Measurements from ENCODE around the gene RHBDF2. TPM values are rescaled to one million over a fixed set of nuclear protein-coding genes. Genes with fewer than 3 reads are reported as not detected.

The RHBDF2 gene
- total RNA-seq, 1 experiment from 2014 or later, result 19.7 TPM

DNA sequence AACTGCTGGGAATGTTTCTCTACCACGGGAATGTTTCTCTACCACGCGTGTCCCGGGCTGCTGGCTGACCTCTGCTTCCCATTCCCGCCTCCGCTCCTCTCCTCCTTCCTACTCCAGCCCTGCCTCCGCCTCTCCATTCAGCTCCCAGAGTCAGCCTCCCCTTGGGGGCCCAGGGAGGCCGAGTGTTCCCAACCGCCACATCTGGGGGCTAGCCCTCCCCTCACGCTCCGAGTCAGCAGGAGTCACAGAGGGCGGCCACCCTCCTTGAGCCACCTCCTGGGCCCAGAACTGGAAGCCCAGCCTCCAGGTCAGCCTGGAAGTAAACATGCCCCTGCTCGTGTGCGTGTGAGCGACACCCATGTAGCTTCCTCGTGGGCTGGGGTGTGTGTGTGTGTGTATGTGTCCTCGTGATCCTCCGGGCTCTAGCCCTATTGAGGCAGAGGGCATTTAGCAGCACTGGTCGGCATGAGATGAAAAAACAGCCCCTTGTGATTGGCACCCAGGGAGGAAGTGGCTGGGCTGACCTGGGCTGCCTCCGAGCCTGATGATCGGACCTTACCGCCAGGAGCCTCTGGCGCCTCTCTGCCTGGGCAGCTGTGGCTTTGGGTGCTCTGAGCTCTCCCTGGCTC is 29.0 kb upstream of the RHBDF2 start:
- no peaks in the 10 kb centered on the region for H4K20me1 ChIP-seq (ENCODE audit: control insufficient read depth, insufficient read depth, insufficient read length)
- no CpG with 5 or more reads among the region's 23 CpGs for WGBS (ENCODE audit: extremely low coverage, insufficient read length, low lambda C conversion rate)
- no peaks in the 10 kb centered on the region for H3K9me3 Mint-ChIP-seq
- no peak overlapping the region for H2BK20ac ChIP-seq (ENCODE audit: low read depth, low read length, poor library complexity, severe bottlenecking)
- peaks cover 25% of the 10 kb centered on the region for H3K27me3 Mint-ChIP-seq (ENCODE audit: low read depth)
- no peak overlapping the region for H3K4me2 ChIP-seq (ENCODE audit: insufficient read depth, insufficient read length, low read length)
- no peak overlapping the region for H3K23ac ChIP-seq (ENCODE audit: insufficient read length, low read depth, low read length)
- no peak overlapping the region for H3T11ph ChIP-seq (ENCODE audit: low read length)
- H3K23me2 ChIP-seq (ENCODE audit: insufficient read length, low read depth, low read length, poor library complexity, severe bottlenecking), result no peaks in the 10 kb centered on the region
- no peak overlapping the region for H2BK12ac ChIP-seq (ENCODE audit: insufficient read length, low read depth, low read length)
- no peak overlapping the region for H2BK120ac ChIP-seq (ENCODE audit: low read depth, low read length, poor library complexity, severe bottlenecking)
- no peak overlapping the region for H3K18ac ChIP-seq (ENCODE audit: insufficient read length, low read depth, low read length)
- no peaks in the 10 kb centered on the region; the same call in 1 of the 2 replicates for H3K27me3 ChIP-seq (ENCODE audit: insufficient read depth, low read length)
- H4K91ac ChIP-seq (ENCODE audit: insufficient read length, low read depth, low read length), result no peak overlapping the region
- no peak overlapping the region for H2AFZ ChIP-seq (ENCODE audit: low read length)
- H3K4ac ChIP-seq (ENCODE audit: low read depth, low read length), result no peak overlapping the region
- H3K14ac ChIP-seq (ENCODE audit: insufficient read depth, low read length), result peak overlapping the region; percentile 45; the same call in 1 of the 2 replicates
- H3K4me1 ChIP-seq (ENCODE audit: insufficient read depth, low read length), result peaks cover 4% of the 10 kb centered on the region; the same call in 1 of the 2 replicates
- no peak overlapping the region for H2BK15ac ChIP-seq (ENCODE audit: low read depth, low read length)
- H3K79me1 ChIP-seq (ENCODE audit: insufficient read depth, low read depth, low read length, poor library complexity, severe bottlenecking), result no peaks in the 10 kb centered on the region
- H3K27ac ChIP-seq (ENCODE audit: insufficient read length, low read depth, low read length), result no peak overlapping the region
- no peaks in the 10 kb centered on the region for H3K9me3 ChIP-seq (ENCODE audit: control insufficient read depth, low read depth, low read length)
- H3K4me1 Mint-ChIP-seq, result peaks cover 16 to 32% of the 10 kb centered on the region in 2 experiments
- no peaks in the 10 kb centered on the region for H3K36me3 Mint-ChIP-seq (ENCODE audit: insufficient read depth in 1 of 3, low read depth in 3 of 3)
- H2BK5ac ChIP-seq (ENCODE audit: insufficient read length, low read length), result no peak overlapping the region
- H3K27ac Mint-ChIP-seq, result peak overlapping the region in 1 of 3 experiments; percentile 27; a peak in 2 of 7 replicates
- no peak overlapping the region for H3K56ac ChIP-seq (ENCODE audit: insufficient read length, low read depth, low read length)
- TF ChIP-seq, protein P1, sequence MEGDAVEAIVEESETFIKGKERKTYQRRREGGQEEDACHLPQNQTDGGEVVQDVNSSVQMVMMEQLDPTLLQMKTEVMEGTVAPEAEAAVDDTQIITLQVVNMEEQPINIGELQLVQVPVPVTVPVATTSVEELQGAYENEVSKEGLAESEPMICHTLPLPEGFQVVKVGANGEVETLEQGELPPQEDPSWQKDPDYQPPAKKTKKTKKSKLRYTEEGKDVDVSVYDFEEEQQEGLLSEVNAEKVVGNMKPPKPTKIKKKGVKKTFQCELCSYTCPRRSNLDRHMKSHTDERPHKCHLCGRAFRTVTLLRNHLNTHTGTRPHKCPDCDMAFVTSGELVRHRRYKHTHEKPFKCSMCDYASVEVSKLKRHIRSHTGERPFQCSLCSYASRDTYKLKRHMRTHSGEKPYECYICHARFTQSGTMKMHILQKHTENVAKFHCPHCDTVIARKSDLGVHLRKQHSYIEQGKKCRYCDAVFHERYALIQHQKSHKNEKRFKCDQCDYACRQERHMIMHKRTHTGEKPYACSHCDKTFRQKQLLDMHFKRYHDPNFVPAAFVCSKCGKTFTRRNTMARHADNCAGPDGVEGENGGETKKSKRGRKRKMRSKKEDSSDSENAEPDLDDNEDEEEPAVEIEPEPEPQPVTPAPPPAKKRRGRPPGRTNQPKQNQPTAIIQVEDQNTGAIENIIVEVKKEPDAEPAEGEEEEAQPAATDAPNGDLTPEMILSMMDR (conservative IDR thresholded peaks at IDR 0.05), result no peak
- no peaks in the 10 kb centered on the region for H3K79me2 ChIP-seq (ENCODE audit: insufficient read depth, low read length)
- no peak overlapping the region for H2AK5ac ChIP-seq (ENCODE audit: insufficient read length, low read length)
- H3K4me3 Mint-ChIP-seq, result peak overlapping the region in 1 of 2 experiments; percentile 26; a peak in 1 of 5 replicates
- no peak overlapping the region for H4K8ac ChIP-seq (replicated peaks; ENCODE audit: insufficient read length, low read depth, low read length)
- no peak overlapping the region for H4K5ac ChIP-seq (ENCODE audit: insufficient read length, low read depth, low read length)
- no peak for DNase-seq
- no peak overlapping the region for H3K9ac ChIP-seq (ENCODE audit: extremely low read depth, insufficient read length, low read length)

Data from H9 (cell line).